Measurements from ENCODE around the gene KANK4.

DNA sequence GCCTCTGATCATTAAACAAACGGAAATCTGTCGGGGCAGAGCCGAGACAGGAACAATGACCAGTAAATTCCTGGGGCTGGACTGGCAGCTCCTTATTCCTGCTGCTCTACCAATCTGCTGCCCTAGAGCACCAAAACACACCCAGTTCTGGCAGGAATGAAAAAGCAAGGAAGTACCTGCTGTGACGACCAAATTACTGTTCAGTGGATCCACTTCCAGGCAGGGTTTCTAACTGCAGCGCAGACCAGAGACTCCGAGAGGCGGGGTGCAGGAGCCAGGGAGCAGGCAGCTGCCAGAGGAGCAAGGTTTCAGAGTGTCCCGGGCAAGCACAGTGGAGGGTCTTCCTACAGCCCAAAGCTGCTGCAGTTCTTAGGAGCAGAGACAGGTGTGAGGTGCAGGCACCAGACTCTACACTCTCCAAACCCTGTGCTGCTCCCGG lies 32.4 kb downstream of the KANK4 start:
- TF ChIP-seq ZFP3 (CRISPR knock-in tag; IDR thresholded peaks at IDR 0.05), result no peak
- no peak for TF ChIP-seq TCF4 (CRISPR knock-in tag; IDR thresholded peaks at IDR 0.05; ENCODE audit: borderline replicate concordance)
- TF ChIP-seq, protein P1, sequence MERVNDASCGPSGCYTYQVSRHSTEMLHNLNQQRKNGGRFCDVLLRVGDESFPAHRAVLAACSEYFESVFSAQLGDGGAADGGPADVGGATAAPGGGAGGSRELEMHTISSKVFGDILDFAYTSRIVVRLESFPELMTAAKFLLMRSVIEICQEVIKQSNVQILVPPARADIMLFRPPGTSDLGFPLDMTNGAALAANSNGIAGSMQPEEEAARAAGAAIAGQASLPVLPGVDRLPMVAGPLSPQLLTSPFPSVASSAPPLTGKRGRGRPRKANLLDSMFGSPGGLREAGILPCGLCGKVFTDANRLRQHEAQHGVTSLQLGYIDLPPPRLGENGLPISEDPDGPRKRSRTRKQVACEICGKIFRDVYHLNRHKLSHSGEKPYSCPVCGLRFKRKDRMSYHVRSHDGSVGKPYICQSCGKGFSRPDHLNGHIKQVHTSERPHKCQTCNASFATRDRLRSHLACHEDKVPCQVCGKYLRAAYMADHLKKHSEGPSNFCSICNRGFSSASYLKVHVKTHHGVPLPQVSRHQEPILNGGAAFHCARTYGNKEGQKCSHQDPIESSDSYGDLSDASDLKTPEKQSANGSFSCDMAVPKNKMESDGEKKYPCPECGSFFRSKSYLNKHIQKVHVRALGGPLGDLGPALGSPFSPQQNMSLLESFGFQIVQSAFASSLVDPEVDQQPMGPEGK (CRISPR knock-in tag; IDR thresholded peaks at IDR 0.05; ENCODE audit: borderline replicate concordance), result no peak
- TF ChIP-seq ZFP30 (CRISPR knock-in tag; IDR thresholded peaks at IDR 0.05), result no peak
